ENCODE data around the gene GALNT2.

GALNT2 gene

DNA sequence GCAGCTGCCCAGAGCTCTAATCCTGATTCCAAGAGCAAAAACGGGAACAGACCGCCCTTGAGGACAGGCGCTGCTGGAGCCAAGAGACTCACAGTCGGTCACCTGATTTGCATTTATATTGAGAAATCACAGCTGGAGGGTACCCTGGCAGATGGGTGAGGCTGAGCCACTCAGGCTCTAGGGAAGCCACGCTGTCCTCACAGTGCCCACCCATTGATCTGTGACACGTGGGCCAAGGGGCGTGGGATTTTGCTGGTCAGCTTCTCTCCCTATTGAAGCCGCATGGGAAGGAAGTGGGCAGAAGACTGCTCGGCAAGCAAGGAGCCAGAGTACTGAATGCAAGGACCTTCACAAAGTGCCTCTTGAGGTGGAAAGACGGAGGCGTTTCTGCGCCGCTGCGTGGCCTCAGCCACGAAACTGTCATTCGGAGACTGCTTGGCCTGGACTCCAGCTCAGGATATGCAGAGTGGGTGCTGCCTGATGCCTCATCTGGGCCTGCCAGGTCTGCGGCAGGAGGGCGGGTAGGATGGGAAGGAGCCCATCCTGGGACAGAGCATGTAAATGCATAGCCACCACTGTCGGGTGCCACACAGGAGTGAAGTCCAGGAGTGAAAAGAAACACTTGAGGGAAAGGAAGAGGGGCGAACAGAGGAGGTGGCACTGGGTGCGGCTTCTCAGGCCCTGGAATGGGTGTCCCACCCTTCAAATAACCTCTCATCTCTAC, 219.3 kb downstream of the GALNT2 start:
- no peak overlapping the region for H3K4me3 ChIP-seq (ENCODE audit: low read depth, low read length)
- TF ChIP-seq, protein P1, sequence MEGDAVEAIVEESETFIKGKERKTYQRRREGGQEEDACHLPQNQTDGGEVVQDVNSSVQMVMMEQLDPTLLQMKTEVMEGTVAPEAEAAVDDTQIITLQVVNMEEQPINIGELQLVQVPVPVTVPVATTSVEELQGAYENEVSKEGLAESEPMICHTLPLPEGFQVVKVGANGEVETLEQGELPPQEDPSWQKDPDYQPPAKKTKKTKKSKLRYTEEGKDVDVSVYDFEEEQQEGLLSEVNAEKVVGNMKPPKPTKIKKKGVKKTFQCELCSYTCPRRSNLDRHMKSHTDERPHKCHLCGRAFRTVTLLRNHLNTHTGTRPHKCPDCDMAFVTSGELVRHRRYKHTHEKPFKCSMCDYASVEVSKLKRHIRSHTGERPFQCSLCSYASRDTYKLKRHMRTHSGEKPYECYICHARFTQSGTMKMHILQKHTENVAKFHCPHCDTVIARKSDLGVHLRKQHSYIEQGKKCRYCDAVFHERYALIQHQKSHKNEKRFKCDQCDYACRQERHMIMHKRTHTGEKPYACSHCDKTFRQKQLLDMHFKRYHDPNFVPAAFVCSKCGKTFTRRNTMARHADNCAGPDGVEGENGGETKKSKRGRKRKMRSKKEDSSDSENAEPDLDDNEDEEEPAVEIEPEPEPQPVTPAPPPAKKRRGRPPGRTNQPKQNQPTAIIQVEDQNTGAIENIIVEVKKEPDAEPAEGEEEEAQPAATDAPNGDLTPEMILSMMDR (IDR thresholded peaks at IDR 0.05; ENCODE audit: control insufficient read depth, extremely low read depth, insufficient read depth) = no peak
- DNase-seq (ENCODE audit: low read depth) = no peak

DNA sequence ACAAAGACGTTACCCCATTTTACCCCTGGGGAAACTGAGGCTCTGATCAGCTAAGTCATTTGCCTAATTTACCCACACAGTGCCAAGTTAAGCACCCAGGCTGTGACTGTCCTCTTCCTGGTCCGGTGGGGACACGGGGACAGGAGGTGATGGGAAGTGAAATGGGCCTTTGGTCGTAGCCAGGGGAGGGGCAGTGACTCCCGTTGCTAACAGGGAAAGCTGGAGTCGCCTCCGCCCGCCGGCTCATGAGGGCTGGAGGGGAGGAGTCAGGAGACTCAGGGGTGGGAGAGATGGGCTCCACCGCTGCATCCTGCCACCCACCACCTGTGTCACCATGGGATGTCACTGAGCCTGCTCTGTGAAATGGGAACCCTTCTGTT, 219.8 kb downstream of the GALNT2 start:
- TF ChIP-seq, protein P1 (IDR thresholded peaks at IDR 0.05; ENCODE audit: control insufficient read depth, extremely low read depth, insufficient read depth) = no peak
- H3K4me3 ChIP-seq (ENCODE audit: low read depth, low read length) = no peak overlapping the region

DNA sequence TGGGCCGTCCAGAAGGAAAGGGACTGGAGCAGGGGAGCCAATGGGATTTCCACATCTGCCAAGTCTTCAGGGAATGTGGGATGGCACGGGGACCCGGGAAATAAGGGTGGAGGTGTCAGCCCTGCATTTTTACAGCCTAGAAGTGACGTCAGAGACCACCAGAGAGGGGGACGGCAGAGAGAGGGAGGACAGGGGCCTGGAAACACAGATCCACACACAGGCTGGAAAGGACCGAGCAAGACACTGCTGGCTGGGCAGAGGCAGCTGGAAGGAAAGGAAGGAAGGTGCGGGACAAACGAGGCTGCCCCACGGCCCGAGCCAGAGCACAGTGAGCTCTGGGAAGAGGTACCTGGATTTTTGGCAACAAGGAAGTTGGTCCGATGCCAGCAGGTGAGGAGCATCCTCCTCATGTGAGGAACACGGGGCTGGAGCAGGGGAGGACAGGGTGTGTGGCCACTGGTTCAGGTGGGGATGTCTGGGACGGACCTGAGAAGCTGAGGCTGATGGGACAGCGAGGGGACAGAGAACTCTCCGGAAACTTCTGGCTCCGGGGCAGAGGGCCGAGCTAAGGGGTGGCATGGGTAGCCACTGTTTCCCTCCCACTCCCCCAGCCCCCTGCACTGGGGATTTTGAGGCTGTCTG, 220.8 kb downstream of the GALNT2 start:
- no peak overlapping the region for H3K4me3 ChIP-seq (ENCODE audit: low read depth, low read length)
- TF ChIP-seq, protein P1 (IDR thresholded peaks at IDR 0.05; ENCODE audit: control insufficient read depth, extremely low read depth, insufficient read depth) = no peak
- DNase-seq (ENCODE audit: low read depth) = no peak

More for the DNA sequence above, 219.8 kb downstream of the GALNT2 start:
- no peak for DNase-seq (ENCODE audit: low read depth)

DNA sequence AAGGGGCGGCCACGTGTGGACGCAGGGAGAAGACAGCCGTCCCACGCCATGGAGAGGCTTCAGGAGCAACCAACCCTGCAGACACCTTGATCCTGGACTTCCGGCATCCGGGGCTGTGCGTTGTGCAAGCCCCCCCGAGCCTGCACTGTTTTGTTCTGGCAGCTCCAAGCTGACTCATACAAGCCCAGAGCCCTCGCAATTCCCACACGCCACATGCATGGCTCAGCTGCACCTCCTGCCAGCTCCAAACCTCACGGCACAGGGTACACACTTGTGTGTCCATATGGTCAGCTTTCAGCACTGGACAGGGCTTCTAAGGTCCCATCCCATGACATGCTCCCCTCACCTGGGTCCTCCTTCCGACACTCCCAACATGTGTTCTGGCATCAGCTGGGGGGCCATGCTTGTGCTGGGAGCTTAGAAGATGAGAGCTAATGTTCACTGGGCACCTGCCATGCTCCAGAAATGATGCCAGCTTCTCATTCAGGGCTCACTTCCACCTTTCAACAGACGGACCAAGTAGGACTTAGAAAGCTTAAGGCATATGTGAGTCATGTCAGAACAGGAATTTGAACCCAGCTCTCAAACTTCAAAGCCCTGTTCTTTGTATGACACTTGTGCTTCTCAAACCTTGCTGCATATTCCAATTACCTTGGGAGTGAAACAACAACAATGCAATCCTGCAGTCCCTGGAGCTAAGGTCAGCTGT, 221.8 kb downstream of the GALNT2 start:
- DNase-seq (ENCODE audit: low read depth) = no peak
- H3K4me3 ChIP-seq (ENCODE audit: low read depth, low read length) = no peak overlapping the region
- TF ChIP-seq, protein P1 (IDR thresholded peaks at IDR 0.05; ENCODE audit: control insufficient read depth, extremely low read depth, insufficient read depth) = no peak

DNA sequence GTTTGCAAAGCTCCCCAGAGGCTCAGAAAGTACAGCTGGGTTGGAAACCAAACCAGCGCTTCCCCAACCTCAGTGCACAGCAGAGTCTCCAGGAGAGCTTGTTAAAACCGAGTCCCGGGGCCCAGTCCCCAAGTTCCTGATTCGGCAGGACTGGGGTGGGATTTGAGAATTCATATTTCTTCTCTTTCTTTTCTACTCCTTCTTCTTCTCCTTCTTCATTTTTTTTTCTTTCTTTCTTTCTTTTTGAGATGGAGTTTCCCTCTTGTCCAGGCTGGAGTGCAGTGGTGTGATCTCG, 222.3 kb downstream of the GALNT2 start:
- TF ChIP-seq, protein P1 (IDR thresholded peaks at IDR 0.05; ENCODE audit: control insufficient read depth, extremely low read depth, insufficient read depth) = no peak
- no peak for DNase-seq (ENCODE audit: low read depth)
- no peak overlapping the region for H3K4me3 ChIP-seq (ENCODE audit: low read depth, low read length)

DNA sequence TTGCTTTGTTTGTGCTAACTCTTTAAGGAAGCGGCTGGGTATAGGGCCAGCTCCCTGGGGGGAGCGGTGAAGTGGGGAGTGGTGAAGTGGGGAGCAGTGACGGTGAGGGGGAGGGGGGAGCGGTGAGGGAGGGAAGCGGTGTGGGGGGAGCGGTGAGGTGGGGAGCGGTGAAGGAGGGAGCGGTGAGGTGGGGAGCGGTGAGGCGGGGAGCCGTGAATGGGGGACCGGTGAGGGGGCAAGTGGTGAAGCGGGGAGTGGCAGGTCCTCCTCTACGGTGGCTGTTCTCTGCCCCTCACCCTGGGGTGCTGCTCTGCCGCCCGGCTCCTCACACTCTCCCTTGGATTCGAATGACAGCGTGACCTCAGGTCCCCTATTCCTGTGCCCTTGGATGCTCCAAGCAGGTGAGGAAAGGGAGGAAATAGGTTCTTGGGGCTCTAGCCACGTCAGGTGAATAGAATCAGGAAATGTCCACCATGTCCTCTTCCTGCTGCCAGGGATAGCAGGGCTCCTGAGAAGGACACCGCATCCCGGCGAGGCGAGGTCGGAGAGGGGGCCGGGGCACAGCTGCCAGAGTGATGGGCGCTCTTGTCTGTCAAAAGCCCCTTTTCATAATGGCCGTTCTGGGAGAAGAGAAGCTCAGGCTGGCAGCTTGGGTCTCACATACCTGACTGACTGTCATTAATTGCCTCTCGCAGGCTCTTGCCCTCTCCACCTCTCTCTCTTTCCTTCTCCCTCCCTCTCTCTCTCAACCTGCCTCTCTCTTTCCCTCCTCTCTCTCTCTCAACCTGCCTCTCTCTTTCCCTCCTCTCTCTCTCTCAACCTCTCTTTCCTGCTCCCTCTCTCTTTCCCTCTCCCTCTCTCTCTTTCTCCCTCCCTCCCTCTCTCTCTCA, 224.9 kb downstream of the GALNT2 start:
- no peak overlapping the region for H3K4me3 ChIP-seq (ENCODE audit: low read depth, low read length)
- TF ChIP-seq, protein P1 (IDR thresholded peaks at IDR 0.05; ENCODE audit: control insufficient read depth, extremely low read depth, insufficient read depth) = no peak
- DNase-seq (ENCODE audit: low read depth) = no peak
